HEK293T (cell line): ENCODE results near the gene NIN.

Source experiments
- CTCF ChIA-PET: fragments of 350-600 bp; formaldehyde crosslinking; extraction: SDS; loops from one replicate; lab custom pipeline; 2021; ENCODE audit warnings: antibody characterized with exemption, inconsistent platforms; lab: Yijun Ruan, JAX
- POLR2A ChIA-PET: fragments of 350-600 bp; formaldehyde crosslinking; extraction: SDS; loops from one replicate; lab custom pipeline; 2020; ENCODE audit warnings: antibody characterized with exemption, inconsistent platforms; lab: Yijun Ruan, JAX
- DNase-seq: peaks from one replicate; pipeline ENCODE4 v3.0.0; 2012; ENCODE audit warnings: mixed read lengths; ENCODE audit errors: extremely low spot score
- ARNT ChIP-seq: fragments of 450-650 bp; IDR thresholded peaks from 2 replicates; pipeline ENCODE4 v1.6.1; 2017; ENCODE audit warnings: mild to moderate bottlenecking
- BHLHE40 ChIP-seq: fragments of 450-650 bp; IDR thresholded peaks from 2 replicates; pipeline ENCODE4 v1.6.1; 2016; ENCODE audit warnings: mild to moderate bottlenecking, moderate library complexity, borderline replicate concordance
- CTBP1 ChIP-seq: fragments of 450-650 bp; IDR thresholded peaks from 2 replicates; pipeline ENCODE4 v1.6.1; 2016; ENCODE audit warnings: borderline replicate concordance
- ELF4 ChIP-seq: fragments of 450-650 bp; IDR thresholded peaks from 2 replicates; pipeline ENCODE4 v1.6.1; 2017; ENCODE audit warnings: antibody characterized with exemption
- FOXA1 ChIP-seq: fragments of 450-650 bp; IDR thresholded peaks from 2 replicates; pipeline ENCODE4 v1.6.1; 2016; ENCODE audit warnings: mild to moderate bottlenecking
- FOXK2 ChIP-seq: fragments of 450-650 bp; IDR thresholded peaks from 2 replicates; pipeline ENCODE4 v1.6.1; 2016; ENCODE audit warnings: mild to moderate bottlenecking
- FOXM1 ChIP-seq: fragments of 450-650 bp; IDR thresholded peaks from 2 replicates; pipeline ENCODE4 v1.6.1; 2017; ENCODE audit warnings: mild to moderate bottlenecking, borderline replicate concordance
- HDGF ChIP-seq: fragments of 450-650 bp; IDR thresholded peaks from 2 replicates; pipeline ENCODE4 v1.6.1; 2017; ENCODE audit warnings: antibody characterized with exemption, borderline replicate concordance
- L3MBTL2 ChIP-seq: fragments of 450-650 bp; conservative IDR thresholded peaks from 2 replicates; pipeline ENCODE4 v1.6.1; 2016; ENCODE audit warnings: mild to moderate bottlenecking
- LEF1 ChIP-seq: fragments of 450-650 bp; IDR thresholded peaks from 2 replicates; pipeline ENCODE4 v1.6.1; 2017; ENCODE audit warnings: mild to moderate bottlenecking, borderline replicate concordance
- NFRKB ChIP-seq: fragments of 450-650 bp; IDR thresholded peaks from 2 replicates; pipeline ENCODE4 v1.6.1; 2016; ENCODE audit warnings: mild to moderate bottlenecking, moderate library complexity
- SP1 ChIP-seq: fragments of 450-650 bp; IDR thresholded peaks from 2 replicates; pipeline ENCODE4 v1.6.1; 2017
- SUZ12 ChIP-seq: fragments of 450-650 bp; IDR thresholded peaks from 2 replicates; pipeline ENCODE4 v1.6.1; 2016; ENCODE audit warnings: mild to moderate bottlenecking
- TARDBP ChIP-seq: fragments of 450-650 bp; IDR thresholded peaks from 2 replicates; pipeline ENCODE4 v1.6.1; 2016
- ZNF384 ChIP-seq: fragments of 450-650 bp; IDR thresholded peaks from 2 replicates; pipeline ENCODE4 v1.6.1; 2016
- TF ChIP-seq, protein P1 (sequence below): fragments of 450-650 bp; IDR thresholded peaks from 2 replicates; pipeline ENCODE4 v1.6.1; 2016

NIN gene

DNA sequence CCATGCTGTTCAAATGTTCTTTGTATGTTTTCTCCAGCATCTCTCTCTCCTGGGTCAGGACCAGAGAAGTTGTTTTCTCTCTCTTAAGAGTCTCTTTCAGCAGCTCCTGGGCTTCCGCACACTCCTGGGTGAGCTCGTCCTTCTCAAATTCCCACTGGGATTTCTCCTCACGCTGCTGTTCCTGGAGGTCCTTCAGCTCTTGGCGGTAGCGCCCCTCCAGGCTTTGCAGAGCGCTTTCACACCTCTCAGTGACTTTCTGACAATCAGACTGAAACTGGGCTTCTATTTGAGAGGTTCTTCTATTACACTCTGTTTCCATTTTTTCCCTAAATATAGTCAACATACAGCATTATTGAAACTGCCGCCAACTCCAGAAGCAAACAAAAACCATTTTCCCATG lies 72.7 kb downstream of the NIN start:
- no peak for DNase-seq
- ChIA-PET POLR2A (no interaction called here), CTCF (interaction anchor here (0.8 kb wide), 1 partner anchor 158 kb away, joined by 4 read pairs; no protein-coding TSS in a partner anchor)
- no peak for TF ChIP-seq FOXK2
- no peak for TF ChIP-seq ELF4
- TF ChIP-seq FOXM1: no peak
- TF ChIP-seq SUZ12: no peak
- no peak for TF ChIP-seq CTBP1
- no peak for TF ChIP-seq LEF1
- TF ChIP-seq L3MBTL2: no peak
- no peak for TF ChIP-seq NFRKB
- no peak for TF ChIP-seq HDGF
- no peak for TF ChIP-seq FOXA1
- TF ChIP-seq BHLHE40: no peak
- no peak for TF ChIP-seq TARDBP
- TF ChIP-seq SP1: no peak

DNA sequence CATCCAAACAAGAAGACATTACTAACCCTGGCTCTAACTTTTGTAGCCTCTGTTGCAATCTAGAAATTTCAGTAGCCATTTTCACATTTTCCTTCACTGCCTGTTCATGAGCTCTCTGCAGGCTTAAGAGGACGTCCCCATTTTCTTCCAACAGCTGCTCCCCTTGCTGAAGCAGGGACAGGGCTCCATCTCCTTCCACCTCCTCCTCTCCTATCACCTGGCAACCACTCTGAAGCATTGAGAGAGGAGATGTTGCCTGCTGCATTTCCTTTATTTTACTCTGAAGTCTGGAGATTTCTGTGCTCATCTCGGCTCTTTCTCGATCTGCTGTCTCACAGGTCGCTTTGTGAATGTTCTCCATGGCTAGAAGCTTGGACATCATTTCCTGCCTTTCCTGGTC lies 73.3 kb downstream of the NIN start:
- TF ChIP-seq CTBP1: no peak
- no peak for TF ChIP-seq TARDBP
- POLR2A ChIA-PET: interaction anchor here (1.1 kb wide), 1 partner anchor 90 kb away, joined by 4 read pairs; the partner anchor contains the start of gene SAV1
- DNase-seq: no peak
- CTCF ChIA-PET: interaction anchor here (0.5 to 1.5 kb wide), 3 partner anchors 23 to 157 kb away, joined by 3 to 6 read pairs (median 4); no protein-coding TSS in a partner anchor

DNA sequence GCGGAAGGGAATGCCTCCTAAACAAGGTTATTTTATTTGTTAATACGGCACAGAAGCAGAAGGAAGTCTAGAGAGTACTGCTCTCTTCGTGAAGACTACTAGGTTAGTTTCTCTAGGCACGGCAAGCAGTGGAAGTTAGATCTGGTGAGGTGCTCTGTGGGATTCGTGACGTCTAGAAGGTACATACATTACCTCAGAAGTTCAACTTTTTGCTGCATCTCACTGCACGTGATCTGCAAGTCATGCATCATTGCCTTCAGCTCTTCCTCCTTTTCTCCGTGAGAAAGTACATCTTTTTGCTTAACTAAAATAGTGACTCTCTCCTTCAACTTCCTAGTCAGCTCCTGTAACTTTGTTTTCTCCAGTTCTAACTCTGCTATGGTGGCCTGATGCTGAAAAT lies 74.7 kb downstream of the NIN start:
- no peak for TF ChIP-seq CTBP1
- TF ChIP-seq SP1: no peak
- no peak for TF ChIP-seq FOXA1
- no peak for TF ChIP-seq TARDBP
- no peak for TF ChIP-seq ELF4
- no peak for TF ChIP-seq BHLHE40
- no peak for TF ChIP-seq LEF1
- TF ChIP-seq ARNT: no peak
- TF ChIP-seq ZNF384: no peak
- TF ChIP-seq L3MBTL2: no peak
- TF ChIP-seq FOXK2: no peak
- ChIA-PET CTCF (no interaction called here), POLR2A (no interaction called here)
- no peak for DNase-seq

DNA sequence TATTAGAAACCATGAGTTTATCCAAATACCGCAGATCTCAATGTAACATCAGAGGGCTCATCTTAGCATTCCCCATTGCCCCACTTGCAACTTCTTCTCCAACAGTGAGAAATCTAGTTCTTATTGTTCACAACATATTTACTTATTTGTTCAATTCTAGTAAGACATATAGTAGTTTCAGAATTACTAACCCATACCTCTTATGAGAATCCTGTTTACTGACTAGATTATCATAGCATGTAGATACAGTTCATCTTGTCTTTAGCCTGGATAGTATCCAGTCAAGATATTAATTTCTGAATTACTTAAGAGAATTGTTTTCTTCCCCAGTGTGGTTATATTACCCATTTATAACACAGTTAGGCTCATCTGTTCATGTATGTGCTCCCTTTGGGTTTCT lies 80.6 kb downstream of the NIN start:
- ChIA-PET CTCF (no interaction called here), POLR2A (no interaction called here)
- TF ChIP-seq NFRKB (no peak), LEF1 (no peak), FOXM1 (no peak), L3MBTL2 (no peak), SP1 (no peak), ARNT (no peak), HDGF (no peak), CTBP1 (no peak), ZNF384 (no peak), ELF4 (no peak), BHLHE40 (no peak), FOXA1 (no peak), FOXK2 (no peak), TARDBP (no peak)
- TF ChIP-seq, protein P1, sequence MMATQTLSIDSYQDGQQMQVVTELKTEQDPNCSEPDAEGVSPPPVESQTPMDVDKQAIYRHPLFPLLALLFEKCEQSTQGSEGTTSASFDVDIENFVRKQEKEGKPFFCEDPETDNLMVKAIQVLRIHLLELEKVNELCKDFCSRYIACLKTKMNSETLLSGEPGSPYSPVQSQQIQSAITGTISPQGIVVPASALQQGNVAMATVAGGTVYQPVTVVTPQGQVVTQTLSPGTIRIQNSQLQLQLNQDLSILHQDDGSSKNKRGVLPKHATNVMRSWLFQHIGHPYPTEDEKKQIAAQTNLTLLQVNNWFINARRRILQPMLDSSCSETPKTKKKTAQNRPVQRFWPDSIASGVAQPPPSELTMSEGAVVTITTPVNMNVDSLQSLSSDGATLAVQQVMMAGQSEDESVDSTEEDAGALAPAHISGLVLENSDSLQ: no peak
- DNase-seq: no peak

DNA sequence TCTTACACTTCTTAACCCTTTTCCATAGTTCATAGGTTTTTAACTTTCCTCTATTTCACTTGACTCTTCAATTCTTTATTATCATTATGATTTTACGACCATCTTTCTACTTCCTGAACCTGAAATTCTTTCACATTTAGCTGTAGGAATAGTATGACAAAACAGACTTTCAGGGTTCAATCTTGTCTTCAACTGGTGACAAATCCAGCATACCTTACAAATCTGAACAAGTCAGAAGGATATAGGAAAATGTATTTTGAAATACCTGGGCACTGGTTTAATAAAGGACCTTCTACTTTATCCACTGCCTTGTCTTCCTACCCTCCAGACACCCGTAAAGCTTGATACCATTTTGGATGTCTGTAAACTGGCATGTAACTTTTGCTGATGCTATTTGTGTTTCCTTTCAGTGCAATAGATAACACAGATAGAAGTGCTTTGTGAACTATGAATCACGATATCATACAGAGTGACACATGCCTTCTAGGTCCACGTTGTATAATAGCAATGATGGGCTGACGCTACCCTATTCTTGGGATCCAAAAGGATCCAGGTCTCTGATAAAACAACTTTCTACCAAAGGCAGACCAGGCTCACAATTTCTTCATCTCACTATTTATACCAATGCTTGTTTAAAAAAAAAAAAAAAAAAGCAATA lies 85.4 kb downstream of the NIN start:
- ChIA-PET CTCF (interaction anchor here (0.6 kb wide), 1 partner anchor 28 kb away, joined by 3 read pairs; no protein-coding TSS in a partner anchor), POLR2A (no interaction called here)
- TF ChIP-seq LEF1: no peak
- TF ChIP-seq NFRKB: no peak
- no peak for TF ChIP-seq BHLHE40
- TF ChIP-seq ZNF384: no peak
- TF ChIP-seq ELF4: no peak
- TF ChIP-seq HDGF: no peak
- TF ChIP-seq TARDBP: no peak
- TF ChIP-seq FOXM1: no peak
- no peak for TF ChIP-seq CTBP1
- no peak for TF ChIP-seq FOXA1
- TF ChIP-seq, protein P1: no peak
- no peak for TF ChIP-seq ARNT
- TF ChIP-seq FOXK2: no peak
- TF ChIP-seq SP1: no peak
- no peak for TF ChIP-seq SUZ12
- no peak for TF ChIP-seq L3MBTL2
- DNase-seq: no peak

DNA sequence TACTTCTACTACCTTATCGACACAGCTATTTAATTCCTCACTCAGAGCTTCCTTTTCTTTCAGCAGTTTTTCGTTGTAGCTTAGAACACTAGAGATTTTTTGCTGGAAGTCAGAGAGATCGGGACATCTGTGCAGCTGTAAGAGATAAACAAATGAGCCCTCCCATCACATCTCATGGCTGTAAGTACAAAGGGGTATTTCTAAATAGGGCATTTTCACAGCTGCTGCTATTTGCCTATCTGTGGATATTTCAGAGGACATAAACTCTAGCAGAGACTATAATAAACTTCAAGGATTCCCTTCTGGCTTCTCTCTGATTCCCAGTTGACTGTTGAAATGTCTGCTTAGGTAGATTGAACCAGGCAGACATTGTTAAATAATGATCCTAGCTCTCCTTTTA lies 86.7 kb downstream of the NIN start:
- no peak for TF ChIP-seq HDGF
- no peak for TF ChIP-seq FOXM1
- TF ChIP-seq BHLHE40: no peak
- TF ChIP-seq ELF4: no peak
- no peak for TF ChIP-seq LEF1
- TF ChIP-seq L3MBTL2: no peak
- no peak for TF ChIP-seq FOXK2
- TF ChIP-seq ZNF384: no peak
- TF ChIP-seq NFRKB: no peak
- no peak for TF ChIP-seq SUZ12
- no peak for TF ChIP-seq CTBP1
- TF ChIP-seq ARNT: no peak
- no peak for TF ChIP-seq FOXA1
- TF ChIP-seq TARDBP: no peak
- no peak for TF ChIP-seq SP1
- TF ChIP-seq, protein P1: no peak
- DNase-seq: no peak
- ChIA-PET CTCF (no interaction called here), POLR2A (no interaction called here)
